GM13976 (cell line): ENCODE data around the gene PECR.

Experiments
- DNase-seq: peaks from one replicate; pipeline ENCODE4 v3.0.0; 2012; ENCODE audit warnings: low spot score
- in situ Hi-C: fragments of 300-500 bp; cut with MboI; formaldehyde crosslinking; loops from one replicate; pipeline ENCODE4 v1.12.0; 2022; ENCODE audit warnings: low sequenced_read_pairs, mixed read lengths, inconsistent platforms; ENCODE audit not compliant: unreplicated experiment
- TF ChIP-seq, protein P1 (sequence below): IDR thresholded peaks from 2 replicates; pipeline ENCODE4 v1.5.1; 2012; ENCODE audit warnings: borderline replicate concordance, mild to moderate bottlenecking; ENCODE audit not compliant: insufficient read depth; ENCODE audit errors: extremely low read depth, missing control alignments, control extremely low read depth

PECR gene

DNA sequence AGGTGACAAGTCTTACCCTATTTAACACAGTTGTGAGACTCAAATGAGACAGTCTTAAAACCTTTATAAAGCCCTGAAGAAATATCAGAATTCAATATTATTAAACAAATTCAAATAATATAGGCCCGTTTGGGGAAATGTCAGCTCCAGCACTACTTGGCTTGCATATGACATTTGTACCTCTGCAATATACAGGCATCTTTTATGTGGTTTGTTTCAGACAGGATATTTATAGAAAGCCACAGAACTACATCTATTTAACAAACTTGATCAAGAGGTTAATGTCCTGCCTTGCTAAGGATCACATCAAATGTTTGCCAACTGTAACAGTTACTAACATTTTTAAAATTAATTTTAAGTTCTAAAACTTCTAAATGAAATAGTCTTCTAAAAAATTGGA lies 65.0 kb downstream of the PECR start:
- no peak for DNase-seq
- in situ Hi-C loops = loop anchor here (5.0 kb wide), 1 partner anchor 64 kb away; no protein-coding TSS in a partner anchor
- TF ChIP-seq, protein P1, sequence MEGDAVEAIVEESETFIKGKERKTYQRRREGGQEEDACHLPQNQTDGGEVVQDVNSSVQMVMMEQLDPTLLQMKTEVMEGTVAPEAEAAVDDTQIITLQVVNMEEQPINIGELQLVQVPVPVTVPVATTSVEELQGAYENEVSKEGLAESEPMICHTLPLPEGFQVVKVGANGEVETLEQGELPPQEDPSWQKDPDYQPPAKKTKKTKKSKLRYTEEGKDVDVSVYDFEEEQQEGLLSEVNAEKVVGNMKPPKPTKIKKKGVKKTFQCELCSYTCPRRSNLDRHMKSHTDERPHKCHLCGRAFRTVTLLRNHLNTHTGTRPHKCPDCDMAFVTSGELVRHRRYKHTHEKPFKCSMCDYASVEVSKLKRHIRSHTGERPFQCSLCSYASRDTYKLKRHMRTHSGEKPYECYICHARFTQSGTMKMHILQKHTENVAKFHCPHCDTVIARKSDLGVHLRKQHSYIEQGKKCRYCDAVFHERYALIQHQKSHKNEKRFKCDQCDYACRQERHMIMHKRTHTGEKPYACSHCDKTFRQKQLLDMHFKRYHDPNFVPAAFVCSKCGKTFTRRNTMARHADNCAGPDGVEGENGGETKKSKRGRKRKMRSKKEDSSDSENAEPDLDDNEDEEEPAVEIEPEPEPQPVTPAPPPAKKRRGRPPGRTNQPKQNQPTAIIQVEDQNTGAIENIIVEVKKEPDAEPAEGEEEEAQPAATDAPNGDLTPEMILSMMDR = no peak

DNA sequence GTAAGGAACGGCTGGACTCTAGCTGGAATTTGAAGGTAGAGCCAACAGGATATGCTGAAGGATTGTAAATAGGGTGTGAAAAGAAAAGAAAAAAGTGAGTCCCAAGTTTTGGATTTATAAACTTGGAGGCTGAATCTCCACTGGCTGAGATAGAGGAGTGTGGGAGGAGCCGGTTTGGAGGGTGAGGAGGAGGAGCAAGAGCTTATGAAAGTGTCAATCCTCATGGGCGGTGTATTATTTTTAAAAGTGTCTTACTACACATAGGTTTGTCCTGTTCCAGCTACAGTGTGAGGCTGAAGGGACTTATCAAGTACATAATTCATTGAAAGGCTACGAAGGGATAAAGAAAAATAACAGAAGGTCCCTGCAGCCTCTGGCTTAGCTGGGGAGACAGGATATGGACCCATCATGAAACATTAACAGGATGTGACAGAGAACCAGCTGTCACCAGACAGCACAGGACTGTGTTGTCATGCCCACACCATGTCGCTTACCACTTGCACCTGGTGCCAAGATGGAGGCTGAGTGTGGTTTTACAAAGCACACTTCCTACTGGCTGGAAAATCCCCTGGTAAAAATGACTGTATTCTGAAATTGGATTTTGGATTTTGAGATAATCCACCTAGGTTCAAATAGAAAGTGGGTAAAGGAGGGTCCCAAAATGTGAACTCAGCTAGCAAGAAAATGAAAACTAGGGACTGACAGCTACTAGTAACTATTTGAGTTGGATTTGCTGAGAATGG lies 65.7 kb downstream of the PECR start:
- in situ Hi-C loops = loop anchor here (5.0 kb wide), 1 partner anchor 64 kb away; no protein-coding TSS in a partner anchor
- TF ChIP-seq, protein P1 = no peak
- DNase-seq = peak; percentile 65

DNA sequence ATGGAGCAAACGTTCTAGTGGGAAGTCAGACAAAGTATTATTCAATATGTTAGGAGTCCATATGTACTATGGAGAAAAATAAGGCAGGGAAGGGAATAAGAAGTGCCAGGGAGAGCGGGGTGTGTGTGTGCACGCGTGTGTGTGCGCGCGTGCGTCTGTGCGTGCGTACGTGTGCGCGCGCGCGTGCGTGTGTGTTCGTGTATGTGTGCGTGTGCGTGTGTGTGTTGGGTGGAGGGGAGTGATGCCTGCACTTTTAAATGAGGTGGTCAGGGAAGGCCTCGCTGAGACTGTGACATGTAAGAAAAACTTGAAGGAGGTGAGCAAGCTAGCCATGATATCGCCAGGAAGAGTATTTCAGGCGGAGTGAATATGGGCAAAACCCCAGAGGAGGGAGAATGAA lies 66.6 kb downstream of the PECR start:
- in situ Hi-C loops = loop anchor here (5.0 kb wide), 1 partner anchor 63 kb away; no protein-coding TSS in a partner anchor
- DNase-seq = no peak
- TF ChIP-seq, protein P1 = no peak

DNA sequence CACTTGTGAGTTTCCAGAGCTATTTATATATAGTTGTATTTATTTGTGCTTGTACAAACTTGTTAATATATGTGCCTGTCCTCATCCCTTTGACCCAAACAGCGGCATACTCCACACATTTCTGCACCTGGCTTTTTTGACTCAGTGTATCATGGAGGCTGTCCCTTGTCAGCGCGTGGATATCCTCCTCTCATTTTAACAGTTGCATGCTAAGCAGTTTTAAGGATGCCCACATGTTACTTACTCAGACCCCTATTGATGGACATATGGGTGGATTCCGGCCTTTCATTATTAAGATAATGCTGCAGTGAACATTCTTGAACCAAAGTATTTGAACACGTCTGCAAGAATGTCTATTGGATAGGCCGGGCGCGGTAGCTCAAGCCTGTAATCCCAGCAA lies 67.6 kb downstream of the PECR start:
- no peak for DNase-seq

DNA sequence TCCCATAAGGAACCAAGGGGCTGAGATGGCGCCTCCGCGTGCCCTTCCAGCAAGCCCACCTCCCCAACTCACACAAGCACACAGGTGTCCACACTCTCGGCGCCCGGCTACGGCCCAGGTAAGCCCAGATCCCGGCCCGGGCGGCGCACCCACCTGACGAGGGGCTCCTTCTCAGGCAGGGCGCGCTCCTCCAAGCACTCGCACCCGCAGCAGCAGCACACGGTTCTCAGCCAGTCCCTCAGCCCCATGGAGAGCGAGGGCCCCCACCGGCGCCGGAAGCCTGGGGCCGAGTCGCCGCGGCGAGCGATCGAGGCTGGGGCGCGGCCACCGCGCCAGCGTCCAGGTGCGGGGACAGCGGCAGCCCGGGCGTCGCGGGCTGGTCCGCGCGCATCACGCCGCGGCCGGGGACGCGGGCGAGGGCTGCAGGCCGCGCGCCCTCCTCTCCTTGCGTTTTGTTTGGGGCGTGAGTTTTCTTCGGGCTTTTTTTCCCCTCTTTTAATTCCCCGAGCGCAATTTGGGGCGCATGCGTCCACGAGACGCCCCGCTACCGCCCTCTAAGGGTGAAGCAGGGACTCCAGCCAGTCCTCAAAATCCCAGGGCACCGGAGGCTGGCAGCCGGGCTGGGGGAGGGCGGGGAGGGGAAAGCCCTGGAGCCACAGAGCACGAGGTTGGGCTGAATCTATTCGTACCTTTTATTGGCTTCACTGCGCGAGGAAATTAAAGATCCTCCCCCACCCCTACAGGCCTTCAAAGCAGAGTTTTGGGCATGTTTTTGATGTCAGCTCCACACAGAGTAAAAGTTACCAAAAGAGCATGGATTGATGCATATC lies 68.3 kb downstream of the PECR start, which contains the start of gene MREG:
Gene MREG (minus strand): TSS at position 472 of the 830 bp plus-strand sequence. CDS start 224 bp downstream, at position 248.
- in situ Hi-C loops = no loop called here
- TF ChIP-seq, protein P1 = peak; percentile 82
- peak; percentile 90 for DNase-seq

More for the DNA sequence above, 67.6 kb downstream of the PECR start:
- in situ Hi-C loops = no loop called here
- TF ChIP-seq, protein P1 = no peak

DNA sequence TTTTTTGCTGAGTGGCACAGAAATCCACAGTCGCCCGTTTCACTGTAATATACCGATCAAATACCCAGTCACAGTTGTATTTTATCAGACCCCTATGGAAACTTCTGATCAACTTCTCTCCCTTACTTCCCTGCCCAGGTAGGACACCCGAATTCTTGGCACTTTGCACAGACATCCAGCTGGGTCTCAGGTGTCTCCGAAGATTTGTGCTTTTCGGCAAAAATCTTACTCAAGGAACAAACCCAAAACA lies 68.9 kb downstream of the PECR start:
- DNase-seq = no peak
- TF ChIP-seq, protein P1 = no peak
- in situ Hi-C loops = no loop called here
